ENCODE data around the gene SNRPD2.

GRCh38 chr19:45682117-45682516 lies 9.6 kb downstream of the SNRPD2 start:
- TF ChIP-seq POU6F1 (CRISPR knock-in tag; IDR thresholded peaks at IDR 0.05; ENCODE audit: borderline replicate concordance, low read depth) (no peak), ZFP30 (CRISPR knock-in tag; IDR thresholded peaks at IDR 0.05) (no peak), PATZ1 (CRISPR knock-in tag; IDR thresholded peaks at IDR 0.05; ENCODE audit: borderline replicate concordance) (no peak)
